ENCODE results near the gene SPESP1. TPM values are rescaled to one million over a fixed set of nuclear protein-coding genes. Genes with fewer than 3 reads are reported as not detected.

The SPESP1 gene
- polyA plus RNA-seq = 2.3 TPM
- long read RNA-seq, donor 1, partial matches to known transcripts = 0 of 1 reads
- long read RNA-seq, donor 1, other reads (novel, unspliced or antisense) = 0 of 1 reads
- long read RNA-seq, donor 2, partial matches to known transcripts = 324 of 336 reads
- long read RNA-seq, donor 2, other reads (novel, unspliced or antisense) = 11 of 336 reads
- long read RNA-seq, donor 3 = 0 reads
- long read RNA-seq, donor 4 = 0 reads
- long read RNA-seq, donor 5, partial matches to known transcripts = 0 of 1 reads
- long read RNA-seq, donor 5, other reads (novel, unspliced or antisense) = 0 of 1 reads
- long read RNA-seq, donor 6 = 0 reads
- long read RNA-seq, donor 7, partial matches to known transcripts = 0 of 1 reads
- long read RNA-seq, donor 7, other reads (novel, unspliced or antisense) = 0 of 1 reads
- long read RNA-seq, donor 8 = 0 reads
- long read RNA-seq, donor 9 = 0 reads
- long read RNA-seq, donor 10, partial matches to known transcripts = 5 of 7 reads
- long read RNA-seq, donor 10, other reads (novel, unspliced or antisense) = 0 of 7 reads
- long read RNA-seq, donor 11 = 0 reads

DNA sequence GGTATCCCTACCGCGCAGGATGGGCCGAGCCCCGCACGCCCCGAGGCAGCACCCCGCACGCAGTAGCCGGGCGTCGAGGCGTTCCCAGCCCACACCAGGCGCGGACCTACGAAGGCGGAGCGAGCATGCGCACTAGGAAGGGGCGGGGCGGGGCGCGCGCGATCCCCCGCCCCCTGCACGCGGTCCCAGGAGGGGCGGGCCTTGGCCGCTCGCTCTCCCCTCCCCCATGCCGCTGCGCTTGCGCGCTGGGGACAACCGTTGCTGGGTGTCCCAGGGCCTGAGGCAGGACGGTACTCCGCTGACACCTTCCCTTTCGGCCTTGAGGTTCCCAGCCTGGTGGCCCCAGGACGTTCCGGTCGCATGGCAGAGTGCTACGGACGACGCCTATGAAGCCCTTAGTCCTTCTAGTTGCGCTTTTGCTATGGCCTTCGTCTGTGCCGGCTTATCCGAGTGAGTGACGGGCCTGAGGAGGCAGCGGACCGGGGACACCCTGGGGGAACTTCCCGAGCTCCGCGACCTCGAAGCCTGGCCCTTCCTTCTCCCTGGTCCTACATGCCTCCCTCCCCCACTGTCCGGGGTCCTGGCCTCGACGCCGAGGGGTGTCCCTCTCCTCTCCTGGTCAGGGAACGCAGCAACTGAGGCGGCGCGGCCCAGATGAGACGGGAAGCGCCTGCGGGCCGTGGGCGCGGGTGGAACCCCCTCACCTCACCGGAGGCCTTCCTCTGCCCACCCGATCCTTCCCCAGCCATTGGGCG is at the start of gene SPESP1:
TSS of gene SPESP1 (plus strand) at position 258 of the 755 bp plus-strand sequence. CDS start at position 387, 129 bp downstream.
- peak within 1 kb of the TSS; percentile 20 for H3K4me3 ChIP-seq (ENCODE audit: low read length)
- WGBS (ENCODE audit: insufficient coverage, low lambda C conversion rate) = no CpG with 5 or more reads among the region's 72 CpGs
- peaks cover 9% of the 10 kb centered on the region for H3K9me3 ChIP-seq (ENCODE audit: control insufficient read depth, low read depth, low read length)
- no peaks in the 10 kb centered on the region for H3K4me1 ChIP-seq (ENCODE audit: control insufficient read depth, insufficient read depth, low read length)
- peak; percentile 14 to 59 for DNase-seq
- H3K27ac ChIP-seq (ENCODE audit: low read length) = no peak within 1 kb of the TSS
- no peaks in the 10 kb centered on the region for H3K27me3 ChIP-seq (ENCODE audit: control insufficient read depth, insufficient read depth, low read length)
- H3K36me3 ChIP-seq (ENCODE audit: control insufficient read depth, insufficient read depth, low read length) = no peaks in the 10 kb centered on the region

DNA sequence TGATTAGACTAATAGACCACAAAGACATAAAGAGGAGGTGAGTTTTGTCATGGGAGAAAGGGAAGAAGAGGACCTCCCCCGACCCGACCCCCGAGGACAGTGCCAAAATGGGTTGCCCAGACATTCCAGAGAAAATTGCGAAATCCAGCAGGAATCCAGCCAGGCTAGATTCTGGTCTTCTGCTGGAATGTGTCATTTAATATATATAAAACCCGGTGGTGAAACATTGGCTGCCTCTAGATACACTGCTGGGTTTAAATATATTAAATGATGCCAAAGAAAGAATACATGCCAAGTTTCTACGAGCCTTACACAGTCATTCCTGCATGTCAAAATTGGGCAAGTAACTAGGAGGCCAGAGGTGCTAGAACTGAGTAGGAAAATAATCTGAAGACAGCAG is 45.3 kb upstream of the SPESP1 start:
- DNase-seq = no peak
- Histone ChIP-seq H3K27ac (ENCODE audit: low read length) (no peak overlapping the region), H3K36me3 (ENCODE audit: control insufficient read depth, insufficient read depth, low read length) (no peaks in the 10 kb centered on the region), H3K27me3 (ENCODE audit: control insufficient read depth, insufficient read depth, low read length) (no peaks in the 10 kb centered on the region), H3K4me3 (ENCODE audit: low read length) (no peak overlapping the region), H3K9me3 (ENCODE audit: control insufficient read depth, low read depth, low read length) (no peaks in the 10 kb centered on the region), H3K4me1 (ENCODE audit: control insufficient read depth, insufficient read depth, low read length) (no peaks in the 10 kb centered on the region)
- 0% methylated on average over 1 of the region's 6 CpGs for whole genome bisulfite sequencing (ENCODE audit: insufficient coverage, low lambda C conversion rate)

DNA sequence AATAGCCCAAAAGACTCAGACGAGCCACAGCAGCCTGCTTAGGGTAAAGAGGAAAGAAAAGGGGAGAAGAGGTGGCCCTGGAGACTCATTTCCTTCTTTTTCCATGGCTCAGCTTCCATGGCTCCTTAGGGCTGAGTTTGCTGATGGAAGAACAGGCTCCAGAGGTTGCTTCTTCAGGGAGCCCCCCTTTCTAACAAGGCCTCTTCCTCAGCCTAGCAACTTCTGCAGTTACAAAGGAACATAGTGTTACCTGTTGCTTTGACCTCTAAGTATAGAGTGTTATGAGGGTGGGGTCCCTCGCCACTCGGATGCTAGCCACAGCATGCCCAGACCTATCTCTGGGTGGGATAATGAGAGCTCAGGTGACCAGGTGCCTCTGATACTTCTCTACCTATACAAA is 43.2 kb upstream of the SPESP1 start:
- Histone ChIP-seq H3K4me1 (ENCODE audit: control insufficient read depth, insufficient read depth, low read length) (no peaks in the 10 kb centered on the region), H3K9me3 (ENCODE audit: control insufficient read depth, low read depth, low read length) (no peaks in the 10 kb centered on the region), H3K27ac (ENCODE audit: low read length) (no peak overlapping the region), H3K27me3 (ENCODE audit: control insufficient read depth, insufficient read depth, low read length) (peaks cover 2% of the 10 kb centered on the region), H3K36me3 (ENCODE audit: control insufficient read depth, insufficient read depth, low read length) (no peaks in the 10 kb centered on the region), H3K4me3 (ENCODE audit: low read length) (no peak overlapping the region)
- no CpG with 5 or more reads among the region's 3 CpGs for WGBS (ENCODE audit: insufficient coverage, low lambda C conversion rate)
- DNase-seq = no peak

DNA sequence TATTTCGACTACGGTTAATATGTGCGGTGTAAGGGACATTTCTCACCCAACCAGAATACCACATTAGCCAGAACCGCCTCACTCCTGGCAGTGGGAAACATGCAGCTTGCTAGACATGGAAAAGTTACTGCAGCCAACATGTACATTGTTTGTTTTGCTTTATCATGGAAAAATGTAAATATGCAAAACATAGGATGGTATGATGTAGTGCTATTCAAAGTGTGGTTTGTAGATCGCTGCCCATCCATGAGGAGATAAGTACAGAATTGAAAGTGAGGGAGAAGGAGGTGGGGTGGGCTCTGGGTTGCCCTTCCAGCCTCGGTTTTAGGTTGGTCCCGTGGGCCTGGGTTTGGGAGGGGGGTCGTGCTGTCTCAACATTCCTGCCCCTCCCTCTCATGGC is 42.5 kb upstream of the SPESP1 start:
- no peaks in the 10 kb centered on the region for H3K4me1 ChIP-seq (ENCODE audit: control insufficient read depth, insufficient read depth, low read length)
- H3K27me3 ChIP-seq (ENCODE audit: control insufficient read depth, insufficient read depth, low read length) = peaks cover 3% of the 10 kb centered on the region
- no peak overlapping the region for H3K27ac ChIP-seq (ENCODE audit: low read length)
- no peak overlapping the region for H3K4me3 ChIP-seq (ENCODE audit: low read length)
- no peaks in the 10 kb centered on the region for H3K36me3 ChIP-seq (ENCODE audit: control insufficient read depth, insufficient read depth, low read length)
- no peak for DNase-seq
- no peaks in the 10 kb centered on the region for H3K9me3 ChIP-seq (ENCODE audit: control insufficient read depth, low read depth, low read length)
- 100% methylated on average over 1 of the region's 8 CpGs for WGBS (ENCODE audit: insufficient coverage, low lambda C conversion rate)

DNA sequence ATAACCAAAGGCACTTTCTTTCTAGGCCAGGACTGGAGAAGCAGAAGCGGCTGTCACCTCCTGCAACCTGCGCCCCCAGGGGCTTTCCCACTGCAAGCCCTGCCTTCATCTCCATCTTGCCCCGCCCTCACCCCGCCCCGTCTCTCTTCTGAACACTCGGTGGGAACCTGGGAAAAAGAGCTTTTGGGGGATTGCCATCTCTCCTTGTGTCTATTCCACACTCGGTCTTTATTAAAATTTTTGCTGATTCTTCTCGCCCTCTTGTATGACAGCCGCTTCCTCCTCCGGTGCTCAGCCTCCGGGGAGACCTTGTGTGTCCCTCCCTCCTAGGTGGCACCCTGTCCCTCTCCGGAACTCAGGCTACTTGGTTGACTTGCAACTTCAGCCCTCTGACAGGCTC is 41.9 kb upstream of the SPESP1 start:
- Histone ChIP-seq H3K27me3 (ENCODE audit: control insufficient read depth, insufficient read depth, low read length) (peaks cover 3% of the 10 kb centered on the region), H3K9me3 (ENCODE audit: control insufficient read depth, low read depth, low read length) (no peaks in the 10 kb centered on the region), H3K27ac (ENCODE audit: low read length) (no peak overlapping the region), H3K4me3 (ENCODE audit: low read length) (no peak overlapping the region), H3K4me1 (ENCODE audit: control insufficient read depth, insufficient read depth, low read length) (no peaks in the 10 kb centered on the region), H3K36me3 (ENCODE audit: control insufficient read depth, insufficient read depth, low read length) (no peaks in the 10 kb centered on the region)
- WGBS (ENCODE audit: insufficient coverage, low lambda C conversion rate) = 40% methylated on average over 2 of the region's 12 CpGs
- no peak for DNase-seq

DNA sequence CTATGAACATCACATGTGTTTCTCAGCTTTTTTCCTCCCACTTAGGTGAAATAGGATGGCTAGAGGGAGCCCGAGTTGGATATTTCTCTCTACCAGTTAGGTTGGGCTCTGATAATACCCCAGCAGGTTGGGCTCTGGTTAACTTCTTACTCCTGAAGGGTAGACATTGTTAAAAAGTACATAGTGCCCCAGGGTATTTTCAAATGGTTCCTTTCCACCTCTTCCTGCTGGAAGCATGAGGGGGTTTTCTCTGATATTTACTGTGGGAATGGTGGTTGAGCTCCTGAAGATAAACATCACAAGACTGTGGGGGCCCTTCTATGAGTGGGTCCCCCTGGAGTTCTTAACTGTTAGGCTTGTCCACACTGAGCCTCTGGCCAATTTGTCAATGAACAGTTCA is 36.1 kb upstream of the SPESP1 start:
- Histone ChIP-seq H3K9me3 (ENCODE audit: control insufficient read depth, low read depth, low read length) (no peaks in the 10 kb centered on the region), H3K27ac (ENCODE audit: low read length) (no peak overlapping the region), H3K27me3 (ENCODE audit: control insufficient read depth, insufficient read depth, low read length) (peaks cover 3% of the 10 kb centered on the region), H3K4me1 (ENCODE audit: control insufficient read depth, insufficient read depth, low read length) (peaks cover 24% of the 10 kb centered on the region), H3K4me3 (ENCODE audit: low read length) (no peak overlapping the region), H3K36me3 (ENCODE audit: control insufficient read depth, insufficient read depth, low read length) (no peaks in the 10 kb centered on the region)
- no peak for DNase-seq
- WGBS (ENCODE audit: insufficient coverage, low lambda C conversion rate) = 20% methylated on average over 1 of the region's 1 CpG

DNA sequence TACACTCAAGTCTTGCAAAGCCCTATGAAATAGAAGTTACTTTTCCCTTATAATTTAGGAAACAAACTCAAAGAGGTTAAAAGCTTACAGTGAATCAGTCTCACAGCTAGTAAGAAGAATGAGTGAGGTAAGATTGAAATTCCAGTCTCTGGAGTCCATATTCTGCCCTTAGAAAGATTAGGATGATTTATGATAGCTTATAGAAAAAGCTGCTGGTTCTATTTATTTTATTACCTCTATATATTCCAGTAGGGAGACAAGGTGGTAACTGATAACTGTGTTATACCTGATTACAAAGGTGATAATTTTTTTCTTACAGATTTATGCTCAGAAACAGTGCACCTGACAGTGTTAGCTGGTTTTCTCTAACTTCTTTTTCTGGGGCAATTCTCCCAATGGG is 34.1 kb upstream of the SPESP1 start:
- peaks cover 34% of the 10 kb centered on the region for H3K4me1 ChIP-seq (ENCODE audit: control insufficient read depth, insufficient read depth, low read length)
- peak in 1 of 2 donors; percentile 67 for DNase-seq
- H3K9me3 ChIP-seq (ENCODE audit: control insufficient read depth, low read depth, low read length) = no peaks in the 10 kb centered on the region
- peaks cover 3% of the 10 kb centered on the region for H3K27me3 ChIP-seq (ENCODE audit: control insufficient read depth, insufficient read depth, low read length)
- no peaks in the 10 kb centered on the region for H3K36me3 ChIP-seq (ENCODE audit: control insufficient read depth, insufficient read depth, low read length)
- H3K27ac ChIP-seq (ENCODE audit: low read length) = peak overlapping the region; percentile 85
- no peak overlapping the region for H3K4me3 ChIP-seq (ENCODE audit: low read length)

DNA sequence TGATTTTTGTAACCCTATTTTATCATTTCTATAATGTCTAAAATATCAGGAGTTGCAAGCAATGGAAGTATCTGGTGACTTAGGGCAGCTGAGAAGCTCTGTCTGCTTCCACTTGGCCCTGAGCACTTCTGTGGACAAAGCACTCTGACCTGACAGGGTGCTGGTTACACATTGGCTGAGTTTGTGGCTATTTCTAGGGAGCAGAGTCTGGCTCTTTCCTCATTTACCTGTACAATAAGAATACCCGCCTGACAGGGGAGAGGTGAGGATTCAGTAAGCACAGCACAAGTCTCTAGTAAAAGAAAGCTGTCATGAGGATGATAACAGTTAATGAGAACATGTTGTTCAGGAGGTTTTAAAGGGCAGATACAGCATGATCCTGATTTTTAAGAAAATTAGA is 33.3 kb upstream of the SPESP1 start:
- Histone ChIP-seq H3K4me3 (ENCODE audit: low read length) (no peak overlapping the region), H3K27ac (ENCODE audit: low read length) (peak overlapping the region; percentile 85), H3K36me3 (ENCODE audit: control insufficient read depth, insufficient read depth, low read length) (no peaks in the 10 kb centered on the region), H3K27me3 (ENCODE audit: control insufficient read depth, insufficient read depth, low read length) (peaks cover 2% of the 10 kb centered on the region), H3K9me3 (ENCODE audit: control insufficient read depth, low read depth, low read length) (no peaks in the 10 kb centered on the region), H3K4me1 (ENCODE audit: control insufficient read depth, insufficient read depth, low read length) (peaks cover 34% of the 10 kb centered on the region)
- peak; percentile 78 to 87 for DNase-seq
- WGBS (ENCODE audit: insufficient coverage, low lambda C conversion rate) = no CpG with 5 or more reads among the region's 1 CpG

DNA sequence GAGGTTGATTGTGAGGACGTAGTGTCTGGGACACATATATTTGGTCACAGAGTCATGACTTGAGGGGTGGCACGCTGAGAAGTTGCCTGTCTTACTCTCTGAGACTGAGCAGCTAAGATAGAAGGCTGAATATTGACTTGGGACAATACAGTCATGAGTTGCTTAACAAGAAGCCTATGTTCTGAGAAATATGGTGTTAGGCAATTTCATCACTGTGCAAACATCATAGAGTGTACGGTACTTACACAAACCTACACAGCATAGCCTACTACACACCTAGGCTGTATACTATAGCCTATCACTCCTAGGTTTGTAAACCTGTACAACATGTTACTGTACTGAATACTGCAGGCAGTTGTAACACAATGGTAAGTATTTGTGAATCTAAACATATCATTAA is 30.3 kb upstream of the SPESP1 start:
- H3K36me3 ChIP-seq (ENCODE audit: control insufficient read depth, insufficient read depth, low read length) = no peaks in the 10 kb centered on the region
- peak; percentile 67 to 85 for DNase-seq
- peaks cover 34% of the 10 kb centered on the region for H3K4me1 ChIP-seq (ENCODE audit: control insufficient read depth, insufficient read depth, low read length)
- WGBS (ENCODE audit: insufficient coverage, low lambda C conversion rate) = 60% methylated on average over 1 of the region's 3 CpGs
- peak overlapping the region; percentile 93 for H3K27ac ChIP-seq (ENCODE audit: low read length)
- H3K4me3 ChIP-seq (ENCODE audit: low read length) = no peak overlapping the region
- no peaks in the 10 kb centered on the region for H3K9me3 ChIP-seq (ENCODE audit: control insufficient read depth, low read depth, low read length)
- H3K27me3 ChIP-seq (ENCODE audit: control insufficient read depth, insufficient read depth, low read length) = no peaks in the 10 kb centered on the region

DNA sequence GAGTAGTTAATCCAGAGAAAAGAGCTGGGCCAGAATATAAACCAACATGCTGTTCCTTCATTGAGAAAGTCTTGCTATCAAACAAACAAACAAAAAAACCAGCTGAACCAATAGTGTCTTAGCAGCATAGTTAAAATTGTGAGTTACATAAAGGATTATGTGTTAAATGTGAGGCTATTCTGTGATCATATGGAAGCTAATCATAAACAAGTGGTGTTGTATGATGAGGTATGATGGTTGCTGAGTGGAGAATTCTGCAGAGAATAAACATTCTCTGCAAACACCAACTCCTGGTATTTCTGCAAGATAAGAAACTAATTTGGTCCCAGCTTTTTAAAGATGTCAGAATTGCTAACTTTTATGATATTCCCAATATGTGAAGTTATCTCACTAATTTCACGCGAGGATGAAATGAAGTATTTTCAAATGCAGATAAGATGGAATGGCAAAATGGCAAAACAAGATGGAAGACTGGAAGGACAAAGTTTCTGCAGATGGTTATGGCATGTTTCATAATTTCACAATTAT is 22.9 kb upstream of the SPESP1 start:
- DNase-seq = no peak

More for the DNA sequence above, 22.9 kb upstream of the SPESP1 start:
- no peak overlapping the region for H3K27ac ChIP-seq (ENCODE audit: low read length)
- no peaks in the 10 kb centered on the region for H3K27me3 ChIP-seq (ENCODE audit: control insufficient read depth, insufficient read depth, low read length)
- no peaks in the 10 kb centered on the region for H3K9me3 ChIP-seq (ENCODE audit: control insufficient read depth, low read depth, low read length)
- H3K4me1 ChIP-seq (ENCODE audit: control insufficient read depth, insufficient read depth, low read length) = no peaks in the 10 kb centered on the region
- no peaks in the 10 kb centered on the region for H3K36me3 ChIP-seq (ENCODE audit: control insufficient read depth, insufficient read depth, low read length)
- 88% methylated on average over 2 of the region's 2 CpGs for WGBS (ENCODE audit: insufficient coverage, low lambda C conversion rate)
- no peak overlapping the region for H3K4me3 ChIP-seq (ENCODE audit: low read length)
